IMR-90 (cell line): ENCODE data around the gene GREB1L. TPM values are rescaled to one million over a fixed set of nuclear protein-coding genes. Genes with fewer than 3 reads are reported as not detected.

Experiments used
- ATAC-seq: fragments of 200-7000 bp; cut with Tn5 transposase; 2 replicates; pipeline ENCODE4 v1.9.1; 2020; ENCODE audit warnings: low read depth, mild to moderate bottlenecking, moderate library complexity
- BruUV-seq: library from RNA; stranded (reverse); fragments of 400-500 nt; replicated peaks from 2 replicates; lab custom pipeline; 2021; lab: Mats Ljungman, UMichigan
- CTCF ChIA-PET: fragments of 300-600 bp; formaldehyde crosslinking; extraction: SDS; loops from one replicate; lab custom pipeline; 2021; ENCODE audit warnings: antibody characterized with exemption; lab: Yijun Ruan, JAX
- POLR2A ChIA-PET: fragments of 300-600 bp; sonication (Branson Sonifier 250); formaldehyde crosslinking; loops from one replicate; lab custom pipeline; 2022; ENCODE audit warnings: antibody characterized with exemption; ENCODE audit not compliant: unreplicated experiment; lab: Charles Lee
- DNase-seq: peaks from one replicate; pipeline ENCODE4 v3.0.0; 2013
- H2AFZ ChIP-seq: replicated peaks from 2 replicates; pipeline ENCODE3; 2013; ENCODE audit warnings: low read length, mild to moderate bottlenecking; ENCODE audit not compliant: poor library complexity
- H2AK5ac ChIP-seq: 2 replicates; pipeline ENCODE4 v1.6.1; 2013; ENCODE audit warnings: low read depth, low read length, inconsistent platforms
- H2AK9ac ChIP-seq: replicated peaks from 2 replicates; pipeline ENCODE3; 2013; ENCODE audit warnings: mild to moderate bottlenecking, low read depth, low read length, moderate library complexity; ENCODE audit not compliant: poor library complexity
- H2BK120ac ChIP-seq: 2 replicates; pipeline ENCODE4 v1.6.1; 2013; ENCODE audit warnings: low read depth, low read length, inconsistent platforms
- H2BK15ac ChIP-seq: 3 replicates; pipeline ENCODE4 v1.6.1; 2013; ENCODE audit warnings: low read depth, low read length, inconsistent platforms
- H2BK20ac ChIP-seq: 2 replicates; pipeline ENCODE4 v1.6.1; 2013; ENCODE audit warnings: low read depth, mild to moderate bottlenecking, inconsistent platforms, low read length, moderate library complexity
- H2BK5ac ChIP-seq: 2 replicates; pipeline ENCODE4 v1.6.1; 2013; ENCODE audit warnings: mild to moderate bottlenecking, low read depth, low read length, inconsistent platforms; ENCODE audit not compliant: poor library complexity, severe bottlenecking
- H3K14ac ChIP-seq: replicated peaks from 2 replicates; pipeline ENCODE4 v1.6.1; 2013; ENCODE audit warnings: low read depth, low read length, inconsistent platforms
- H3K18ac ChIP-seq: 2 replicates; pipeline ENCODE4 v1.6.1; 2013; ENCODE audit warnings: low read depth, low read length, control low read depth
- H3K23ac ChIP-seq: 2 replicates; pipeline ENCODE4 v1.6.1; 2013; ENCODE audit warnings: low read depth, low read length, inconsistent platforms
- H3K27ac ChIP-seq: 2 replicates; pipeline ENCODE4 v1.5.1; 2013; ENCODE audit warnings: mild to moderate bottlenecking, control low read depth, low read length; ENCODE audit not compliant: insufficient read depth
- H3K27me3 ChIP-seq: 2 replicates; pipeline ENCODE4 v1.6.1; 2013; ENCODE audit warnings: low read length; ENCODE audit not compliant: control insufficient read depth, insufficient read depth
- H3K36me3 ChIP-seq: 2 replicates; pipeline ENCODE4 v1.6.1; 2013; ENCODE audit warnings: low read length, mixed read lengths; ENCODE audit not compliant: control insufficient read depth, insufficient read depth
- H3K4ac ChIP-seq: 2 replicates; pipeline ENCODE4 v1.6.1; 2013; ENCODE audit warnings: low read depth, low read length, inconsistent platforms
- H3K4me1 ChIP-seq: 2 replicates; pipeline ENCODE4 v1.6.1; 2013; ENCODE audit warnings: low read length, mixed read lengths; ENCODE audit not compliant: control insufficient read depth, insufficient read depth
- H3K4me2 ChIP-seq: 2 replicates; pipeline ENCODE4 v1.6.1; 2013; ENCODE audit warnings: low read depth, mild to moderate bottlenecking, control low read depth, low read length, moderate library complexity
- H3K4me3 ChIP-seq: 2 replicates; pipeline ENCODE4 v1.5.1; 2013; ENCODE audit warnings: low read depth, mild to moderate bottlenecking, control low read depth, low read length, moderate library complexity; ENCODE audit not compliant: insufficient read depth
- H3K56ac ChIP-seq: 2 replicates; pipeline ENCODE4 v1.6.1; 2013; ENCODE audit warnings: low read length, inconsistent platforms; ENCODE audit not compliant: insufficient read depth; ENCODE audit errors: extremely low read depth
- H3K79me1 ChIP-seq, 2 experiments: 2 replicates each; pipeline ENCODE4 v1.6.1; 2013; ENCODE audit warnings: low read length in 2 of 2, inconsistent platforms in 1 of 2, low read depth in 1 of 2
- H3K9ac ChIP-seq: 2 replicates; pipeline ENCODE4 v1.6.1; 2013; ENCODE audit warnings: low read depth, low read length, control low read depth
- H3K9me1 ChIP-seq: 2 replicates; pipeline ENCODE4 v1.6.1; 2013; ENCODE audit warnings: low read length, inconsistent platforms; ENCODE audit not compliant: insufficient read depth
- H3K9me3 ChIP-seq: 2 replicates; pipeline ENCODE4 v1.6.1; 2013; ENCODE audit warnings: low read length; ENCODE audit not compliant: control insufficient read depth, insufficient read depth
- H4K20me1 ChIP-seq: 2 replicates; pipeline ENCODE4 v1.6.1; 2013; ENCODE audit warnings: low read length, inconsistent platforms; ENCODE audit not compliant: insufficient read depth
- H4K5ac ChIP-seq: 2 replicates; pipeline ENCODE4 v1.6.1; 2013; ENCODE audit warnings: mild to moderate bottlenecking, low read depth, low read length, control low read depth
- H4K8ac ChIP-seq, 2 experiments: 2 replicates each; pipeline ENCODE4 v1.6.1; 2013; ENCODE audit warnings: low read depth in 2 of 2, low read length in 2 of 2, control low read depth in 1 of 2, inconsistent platforms in 1 of 2
- H4K91ac ChIP-seq: 2 replicates; pipeline ENCODE4 v1.6.1; 2013; ENCODE audit warnings: low read depth, low read length, inconsistent platforms; ENCODE audit not compliant: insufficient read depth
- BHLHE40 ChIP-seq: fragments of 150-350 bp; IDR thresholded peaks from 2 replicates; pipeline ENCODE4 v1.6.1; 2016; ENCODE audit warnings: mild to moderate bottlenecking, low read depth, low read length
- MAFK ChIP-seq: IDR thresholded peaks from 2 replicates; pipeline ENCODE4 v1.6.1; 2012; ENCODE audit warnings: low read depth, low read length, improper control_type of control experiment
- MXI1 ChIP-seq: IDR thresholded peaks from 2 replicates; pipeline ENCODE4 v1.6.1; 2012; ENCODE audit warnings: low read depth, mild to moderate bottlenecking, low read length, moderate library complexity, borderline replicate concordance
- NFE2L2 ChIP-seq: fragments of 150-350 bp; IDR thresholded peaks from 2 replicates; pipeline ENCODE4 v1.6.1; 2016; ENCODE audit warnings: low read depth, mild to moderate bottlenecking, low read length
- RFX5 ChIP-seq: IDR thresholded peaks from 2 replicates; pipeline ENCODE4 v1.8.0; 2012; ENCODE audit warnings: low read depth, mild to moderate bottlenecking, low read length, moderate library complexity
- SMC3 ChIP-seq: fragments of 150-350 bp; IDR thresholded peaks from 2 replicates; pipeline ENCODE4 v1.6.1; 2016; ENCODE audit warnings: low read depth, mild to moderate bottlenecking, antibody characterized with exemption, low read length, moderate library complexity
- WGBS, 2 experiments: methylation state at CpG; one replicate each; pipeline versions ENCODE4 v1.1.5 to v1.1.7; 2013; ENCODE audit warnings: missing lambda C conversion rate in 2 of 2; ENCODE audit not compliant: insufficient read length in 1 of 2; ENCODE audit errors: extremely low coverage in 2 of 2; 5-methylcytosine and 5-hydroxymethylcytosine counted together
- dilution Hi-C: fragments of 300-500 bp; cut with HindIII; formaldehyde crosslinking; loops from one replicate; pipeline ENCODE4 v1.14.3; 2018; ENCODE audit warnings: low sequenced_read_pairs; ENCODE audit not compliant: unreplicated experiment
- in situ Hi-C: fragments of 300-500 bp; cut with MboI; formaldehyde crosslinking; loops from 3 replicates; pipeline ENCODE4 v1.14.3; 2019; ENCODE audit warnings: low sequenced_read_pairs, inconsistent platforms, mixed read lengths
- intact Hi-C: fragments of 100-400 bp; cut with micrococcal nuclease; formaldehyde crosslinking; loops from 2 replicates; pipeline ENCODE4 v1.10.0; 2022
- polyA plus RNA-seq, 3 experiments: library from polyadenylated mRNA; depleted of rRNA; stranded (reverse); fragments of >200 nt; gene quantifications; 2 replicates each; pipeline ENCODE4 v1.2.3, GENCODE V29; 2012; ENCODE audit warnings: low replicate concordance in 1 of 3
- total RNA-seq: library from RNA; depleted of rRNA; stranded (reverse); fragments of >200 nt; gene quantifications from 2 replicates; pipeline ENCODE4 v1.2.3, GENCODE V29; 2012

Gene GREB1L
- total and polyA plus RNA-seq, 2 of the 4 experiments (the other 2 are of a cell fraction) = under 0.01 to 0.02 TPM

- Histone ChIP-seq H2BK15ac (no peak overlapping the region), H2BK120ac (no peak overlapping the region), H3K9ac (no peak overlapping the region), H2BK5ac (no peak overlapping the region), H3K9me3 (no peaks in the 10 kb centered on the region), H3K27ac (no peak overlapping the region), H3K79me1 (no peaks in the 10 kb centered on the region), H3K4me1 (no peaks in the 10 kb centered on the region), H3K4ac (no peak overlapping the region), H2AK5ac (no peak overlapping the region), H3K14ac (no peak overlapping the region), H3K9me1 (no peaks in the 10 kb centered on the region), H4K5ac (no peak overlapping the region), H3K4me3 (no peak overlapping the region), H2AFZ (no peak overlapping the region), H3K4me2 (no peak overlapping the region), H4K8ac (no peak overlapping the region), H3K27me3 (peaks cover 5% of the 10 kb centered on the region), H2AK9ac (no peak overlapping the region), H4K91ac (no peak overlapping the region), H4K20me1 (no peaks in the 10 kb centered on the region), H3K56ac (no peak overlapping the region), H3K23ac (no peak overlapping the region), H3K36me3 (no peaks in the 10 kb centered on the region), H3K18ac (no peak overlapping the region), H2BK20ac (no peak overlapping the region)
- no peak for TF ChIP-seq MAFK
- no peak for TF ChIP-seq MXI1
- TF ChIP-seq SMC3 = no peak
- no peak for TF ChIP-seq RFX5
- no peak for TF ChIP-seq BHLHE40
- no peak for TF ChIP-seq NFE2L2
- in situ Hi-C loops = no loop called here
- intact Hi-C loops = no loop called here
- ATAC-seq (no peak), DNase-seq (no peak)
- ChIA-PET CTCF (no interaction called here), POLR2A (no interaction called here)
- no TSS peak for BruUV-seq
- no CpG with 5 or more reads among the region's 3 CpGs for WGBS, 2 experiments
- dilution Hi-C loops = no loop called here
Measured at GRCh38 chr18:21408681-21409080, 166.6 kb downstream of the GREB1L start.
